HCT116 (cell line): ENCODE results near the gene SMTN. TPM values are rescaled to one million over a fixed set of nuclear protein-coding genes. Genes with fewer than 3 reads are reported as not detected.

Experiments used
- ATAC-seq: fragments of 200-7000 bp; cut with Tn5 transposase; 2 replicates; pipeline ENCODE4 v1.9.1; 2020; ENCODE audit warnings: mild to moderate bottlenecking, moderate library complexity
- BruUV-seq: library from RNA; stranded (reverse); fragments of 400-500 nt; replicated peaks from 2 replicates; lab custom pipeline; 2021; lab: Mats Ljungman, UMichigan
- CTCF ChIA-PET: fragments of 300-600 bp; sonication (Branson Sonifier 250); formaldehyde crosslinking; loops from one replicate; lab custom pipeline; 2021; ENCODE audit warnings: antibody characterized with exemption; lab: Charles Lee
- POLR2A ChIA-PET: fragments of 300-600, 350-600 bp; sonication (Branson Sonifier 250); formaldehyde crosslinking; loops from one replicate; lab custom pipeline; 2021; ENCODE audit warnings: antibody characterized with exemption; lab: Charles Lee
- RAD21 ChIA-PET, 2 experiments: fragments of 300-600 bp; sonication (Branson Sonifier 250); formaldehyde crosslinking; loops; one replicate each; lab custom pipeline; 2023; ENCODE audit warnings: low total read pairs in 2 of 2; ENCODE audit not compliant: uncharacterized antibody in 2 of 2, unreplicated experiment in 2 of 2, low non-redundant PET in 1 of 2; lab: Charles Lee
- DNase-seq: peaks from one replicate; pipeline ENCODE4 v3.0.0-alpha.2; 2010; ENCODE audit warnings: low read depth, low spot score
- H2AFZ ChIP-seq: fragments of 200-600 bp; shearing (Covaris generic), sonication (generic); 2 replicates; pipeline ENCODE4 v1.6.1; 2017; ENCODE audit warnings: low read depth, mixed run types, mixed read lengths, antibody characterized with exemption, low read length; ENCODE audit not compliant: poor library complexity, severe bottlenecking
- H3K27ac ChIP-seq: 2 replicates; pipeline ENCODE4 v1.5.1; 2012; ENCODE audit warnings: low read depth, low read length
- H3K27me3 ChIP-seq: fragments of 200-600 bp; sonication (generic); 2 replicates; pipeline ENCODE4 v1.6.1; 2016; ENCODE audit warnings: mixed run types, low read length, mixed read lengths; ENCODE audit not compliant: insufficient read depth
- H3K36me3 ChIP-seq, 2 experiments: fragments of 200-500 bp in 1 of 2; fragments of 200-600 bp in 1 of 2; sonication (Bioruptor generic) in 1 of 2; sonication (generic) in 1 of 2; 2 replicates each; pipeline versions ENCODE4 v1.5.1 to v1.6.1; 2014 to 2016; ENCODE audit warnings: low read length in 2 of 2, inconsistent platforms in 1 of 2, mixed read lengths in 1 of 2, mixed run types in 1 of 2; ENCODE audit not compliant: insufficient read depth in 2 of 2, control insufficient read depth in 1 of 2
- H3K4me1 ChIP-seq, 2 experiments: fragments of 200-600 bp in 1 of 2; sonication (generic) in 1 of 2; 2 replicates each; pipeline versions ENCODE4 v1.5.1 to v1.6.1; 2012 to 2017; ENCODE audit warnings: low read length in 2 of 2, inconsistent platforms in 1 of 2, mild to moderate bottlenecking in 1 of 2, mixed read lengths in 1 of 2, mixed run types in 1 of 2, moderate library complexity in 1 of 2; ENCODE audit not compliant: insufficient read depth in 2 of 2, control insufficient read depth in 1 of 2
- H3K4me2 ChIP-seq: fragments of 200-600 bp; sonication (generic); 2 replicates; pipeline ENCODE4 v1.6.1; 2017; ENCODE audit warnings: mixed run types, low read length, mixed read lengths
- H3K4me3 ChIP-seq, 2 experiments: fragments of 200-600 bp in 1 of 2; sonication (generic) in 1 of 2; replicated peaks in 1 of 2; 2 replicates each; pipeline ENCODE4 v1.5.1; 2011 to 2016; ENCODE audit warnings: low read length in 2 of 2, control low read depth in 1 of 2, low read depth in 1 of 2, mild to moderate bottlenecking in 1 of 2, mixed read lengths in 1 of 2, mixed run types in 1 of 2
- H3K79me2 ChIP-seq: fragments of 200-600 bp; sonication (generic); 2 replicates; pipeline ENCODE4 v1.6.1; 2017; ENCODE audit warnings: mild to moderate bottlenecking, mixed run types, low read length, moderate library complexity, mixed read lengths; ENCODE audit not compliant: insufficient read depth
- H3K9ac ChIP-seq: fragments of 200-600 bp; sonication (generic); 2 replicates; pipeline ENCODE4 v1.6.1; 2016; ENCODE audit warnings: low read length, mixed read lengths
- H3K9me2 ChIP-seq: fragments of 200-600 bp; sonication (generic), shearing (Covaris generic); 2 replicates; pipeline ENCODE4 v1.6.1; 2017; ENCODE audit warnings: mixed run types, mild to moderate bottlenecking, moderate library complexity; ENCODE audit not compliant: insufficient read depth
- H3K9me3 ChIP-seq, 2 experiments: fragments of 200-500 bp in 1 of 2; fragments of 200-600 bp in 1 of 2; sonication (Bioruptor generic) in 1 of 2; sonication (generic) in 1 of 2; 2 replicates each; pipeline ENCODE4 v1.6.1; 2014 to 2017; ENCODE audit warnings: low read length in 2 of 2, mixed read lengths in 2 of 2, inconsistent platforms in 1 of 2, low read depth in 1 of 2, mild to moderate bottlenecking in 1 of 2, mixed run types in 1 of 2, moderate library complexity in 1 of 2; ENCODE audit not compliant: control insufficient read depth in 1 of 2, insufficient read depth in 1 of 2
- H4K20me1 ChIP-seq: fragments of 200-600 bp; sonication (generic), shearing (Covaris generic); 2 replicates; pipeline ENCODE4 v1.6.1; 2017; ENCODE audit warnings: mixed run types, mild to moderate bottlenecking, moderate library complexity; ENCODE audit not compliant: insufficient read depth
- CBX3 ChIP-seq: IDR thresholded peaks from 2 replicates; pipeline ENCODE4 v1.6.1; 2012; ENCODE audit warnings: low read depth
- CEBPB ChIP-seq: IDR thresholded peaks from 2 replicates; pipeline ENCODE4 v1.6.1; 2012; ENCODE audit warnings: low read depth
- CTCF ChIP-seq, 3 experiments: fragments of 200-600 bp in 1 of 3; sonication (generic) in 1 of 3; IDR thresholded peaks in 2 of 3; conservative IDR thresholded peaks in 1 of 3; 2 replicates each; pipeline ENCODE4 v1.5.1; 2012 to 2017; ENCODE audit warnings: low read depth in 2 of 3, low read length in 2 of 3, antibody characterized with exemption in 1 of 3, borderline replicate concordance in 1 of 3, control low read depth in 1 of 3, mild to moderate bottlenecking in 1 of 3, mixed read lengths in 1 of 3, mixed run types in 1 of 3, moderate library complexity in 1 of 3; ENCODE audit not compliant: insufficient read depth in 1 of 3
- EGR1 ChIP-seq: IDR thresholded peaks from 2 replicates; pipeline ENCODE4 v1.6.1; 2012; ENCODE audit warnings: low read depth
- EZH2 ChIP-seq: fragments of 200-600 bp; sonication (generic); IDR thresholded peaks from 2 replicates; pipeline ENCODE4 v1.6.1; 2017; ENCODE audit warnings: antibody characterized with exemption, mixed run types
- EZH2phosphoT487 ChIP-seq: fragments of 200-600 bp; IDR thresholded peaks from 2 replicates; pipeline ENCODE4 v1.6.1; 2018; ENCODE audit warnings: antibody characterized with exemption, borderline replicate concordance
- JUND ChIP-seq: IDR thresholded peaks from 2 replicates; pipeline ENCODE4 v1.6.1; 2012
- POLR2AphosphoS5 ChIP-seq: IDR thresholded peaks from 2 replicates; pipeline ENCODE4 v1.6.1; 2011; ENCODE audit warnings: mild to moderate bottlenecking, low read depth, low read length, moderate library complexity
- RAD21 ChIP-seq: IDR thresholded peaks from 2 replicates; pipeline ENCODE4 v1.6.1; 2012; ENCODE audit warnings: low read depth, mild to moderate bottlenecking
- REST ChIP-seq: IDR thresholded peaks from 2 replicates; pipeline ENCODE4 v1.6.1; 2012; ENCODE audit warnings: low read depth
- SRF ChIP-seq: IDR thresholded peaks from 2 replicates; pipeline ENCODE4 v1.6.1; 2012; ENCODE audit warnings: low read depth
- YY1 ChIP-seq: IDR thresholded peaks from 2 replicates; pipeline ENCODE4 v1.6.1; 2011; ENCODE audit warnings: low read length, low read depth, moderate library complexity, mild to moderate bottlenecking; ENCODE audit not compliant: insufficient replicate concordance; ENCODE audit errors: extremely low read depth
- ZFX ChIP-seq: fragments of 450-650 bp; IDR thresholded peaks from 2 replicates; pipeline ENCODE4 v1.6.1; 2017
- intact Hi-C: fragments of 100-400 bp; cut with micrococcal nuclease; formaldehyde crosslinking; loops from 2 replicates; pipeline ENCODE4 v1.10.0; 2022
- total RNA-seq: library from RNA; stranded (reverse); gene quantifications from one replicate; pipeline ENCODE4 v1.2.1, GENCODE V29; 2021; ENCODE audit not compliant: unreplicated experiment

SMTN gene
- total RNA-seq, 1 experiment from 2014 or later: 148 TPM

GRCh38 chr22:31134688-31135087 lies 53.6 kb downstream of the SMTN start:
- Histone ChIP-seq H3K36me3 (no peaks in the 10 kb centered on the region), H3K4me2 (no peak overlapping the region), H3K9ac (no peak overlapping the region), H3K4me3 (no peak overlapping the region), H3K27me3 (no peaks in the 10 kb centered on the region), H3K79me2 (no peaks in the 10 kb centered on the region), H2AFZ (no peak overlapping the region), H3K9me2 (no peaks in the 10 kb centered on the region), H3K9me3 (no peaks in the 10 kb centered on the region), H3K27ac (no peak overlapping the region), H4K20me1 (no peaks in the 10 kb centered on the region), H3K4me1 (peaks cover 0 to 4% of the 10 kb centered on the region in 2 experiments; a peak in 2 of 4 replicates)
- intact Hi-C loops: no loop called here
- ATAC-seq: no peak
- RAD21 ChIA-PET: no interaction called here
- POLR2A ChIA-PET: no interaction called here
- TF ChIP-seq EGR1: no peak
- CTCF ChIA-PET: interaction anchor here (1.1 kb wide), 1 partner anchor 27 kb away, joined by 3 read pairs; the partner anchor contains the start of gene SELENOM
- no TSS peak for BruUV-seq
- no peak for DNase-seq

GRCh38 chr22:31135706-31136105 lies 54.6 kb downstream of the SMTN start:
- H3K9me2 ChIP-seq: no peaks in the 10 kb centered on the region
- no peaks in the 10 kb centered on the region for H3K36me3 ChIP-seq
- CTCF ChIA-PET: no interaction called here
- peaks cover 0 to 4% of the 10 kb centered on the region in 2 experiments; a peak in 2 of 4 replicates for H3K4me1 ChIP-seq
- H3K27me3 ChIP-seq: no peaks in the 10 kb centered on the region
- no TSS peak for BruUV-seq
- no peak overlapping the region for H2AFZ ChIP-seq
- no peaks in the 10 kb centered on the region for H4K20me1 ChIP-seq
- no peak for DNase-seq
- ATAC-seq: no peak
- no peak overlapping the region for H3K27ac ChIP-seq
- intact Hi-C loops: no loop called here
- no peaks in the 10 kb centered on the region for H3K9me3 ChIP-seq
- RAD21 ChIA-PET: no interaction called here
- no peak overlapping the region for H3K9ac ChIP-seq
- no peak for TF ChIP-seq YY1
- TF ChIP-seq CTCF (IDR thresholded peaks at IDR 0.05 in 2 of 3, conservative IDR thresholded peaks at IDR 0.05 in 1 of 3; ENCODE audit: borderline replicate concordance in 1 of 3, insufficient read depth in 1 of 3, low read depth in 2 of 3, low read length in 2 of 3): no peak
- TF ChIP-seq POLR2AphosphoS5: no peak
- TF ChIP-seq ZFX: no peak
- TF ChIP-seq CEBPB: no peak
- no peak for TF ChIP-seq EZH2
- TF ChIP-seq CBX3: no peak
- no peak for TF ChIP-seq RAD21
- no peak for TF ChIP-seq REST
- TF ChIP-seq JUND: no peak
- no peak for TF ChIP-seq SRF
- no peak for TF ChIP-seq EZH2phosphoT487
- POLR2A ChIA-PET: no interaction called here
- H3K4me2 ChIP-seq: no peak overlapping the region
- H3K79me2 ChIP-seq: no peaks in the 10 kb centered on the region
- H3K4me3 ChIP-seq: no peak overlapping the region
